ENCODE measurements around the gene NLE1. TPM values are rescaled to one million over a fixed set of nuclear protein-coding genes. Genes with fewer than 3 reads are reported as not detected.

The NLE1 gene
- total and polyA plus RNA-seq, 2 experiments from 2014 or later = 3.9 to 12.7 TPM

DNA sequence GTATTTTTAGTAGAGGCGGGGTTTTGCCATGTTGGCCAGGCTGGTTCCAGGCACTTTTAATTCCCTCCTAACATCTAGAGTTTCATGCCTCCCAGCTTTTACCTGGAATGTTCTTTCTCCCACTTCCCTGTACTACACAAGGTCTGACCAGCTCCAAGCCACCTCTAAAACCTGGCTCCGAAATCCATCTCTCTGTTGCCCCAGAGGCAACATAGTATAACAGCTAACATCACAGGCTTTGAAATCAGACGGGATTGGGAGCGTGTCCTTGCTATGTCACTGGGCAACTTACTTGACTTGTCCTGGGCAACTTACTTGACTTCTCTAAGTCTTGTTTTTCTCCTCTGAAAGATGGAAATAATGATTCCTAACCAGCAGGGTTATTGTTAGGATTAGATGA, 20.7 kb upstream of the NLE1 start:
- Histone ChIP-seq H3K9me2 (replicated peaks; ENCODE audit: insufficient read depth) (no peaks in the 10 kb centered on the region), H4K20me1 (ENCODE audit: insufficient read depth, poor library complexity, severe bottlenecking) (no peaks in the 10 kb centered on the region), H3K27ac (no peak overlapping the region), H2AFZ (no peak overlapping the region), H3K79me2 (no peaks in the 10 kb centered on the region), H3K4me3 (no peak overlapping the region), H3K36me3 (replicated peaks; ENCODE audit: insufficient read depth, low read depth) (no peaks in the 10 kb centered on the region), H3K4me2 (no peak overlapping the region), H3K4me1 (ENCODE audit: insufficient read depth) (no peaks in the 10 kb centered on the region), H3K27me3 (peaks cover 2% of the 10 kb centered on the region), H3K9me3 (ENCODE audit: low read depth) (no peaks in the 10 kb centered on the region)
- whole genome bisulfite sequencing (ENCODE audit: low lambda C conversion rate, missing lambda C conversion rate) = 85% methylated on average over 4 of the region's 4 CpGs
- DNase-seq (ENCODE audit: low spot score) = no peak
- TF ChIP-seq EZH2 (IDR thresholded peaks at IDR 0.05; ENCODE audit: borderline replicate concordance) = no peak
- TF ChIP-seq, protein P1, sequence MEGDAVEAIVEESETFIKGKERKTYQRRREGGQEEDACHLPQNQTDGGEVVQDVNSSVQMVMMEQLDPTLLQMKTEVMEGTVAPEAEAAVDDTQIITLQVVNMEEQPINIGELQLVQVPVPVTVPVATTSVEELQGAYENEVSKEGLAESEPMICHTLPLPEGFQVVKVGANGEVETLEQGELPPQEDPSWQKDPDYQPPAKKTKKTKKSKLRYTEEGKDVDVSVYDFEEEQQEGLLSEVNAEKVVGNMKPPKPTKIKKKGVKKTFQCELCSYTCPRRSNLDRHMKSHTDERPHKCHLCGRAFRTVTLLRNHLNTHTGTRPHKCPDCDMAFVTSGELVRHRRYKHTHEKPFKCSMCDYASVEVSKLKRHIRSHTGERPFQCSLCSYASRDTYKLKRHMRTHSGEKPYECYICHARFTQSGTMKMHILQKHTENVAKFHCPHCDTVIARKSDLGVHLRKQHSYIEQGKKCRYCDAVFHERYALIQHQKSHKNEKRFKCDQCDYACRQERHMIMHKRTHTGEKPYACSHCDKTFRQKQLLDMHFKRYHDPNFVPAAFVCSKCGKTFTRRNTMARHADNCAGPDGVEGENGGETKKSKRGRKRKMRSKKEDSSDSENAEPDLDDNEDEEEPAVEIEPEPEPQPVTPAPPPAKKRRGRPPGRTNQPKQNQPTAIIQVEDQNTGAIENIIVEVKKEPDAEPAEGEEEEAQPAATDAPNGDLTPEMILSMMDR (IDR thresholded peaks at IDR 0.05; ENCODE audit: poor library complexity) = no peak
- TF ChIP-seq EZH2phosphoT487 (IDR thresholded peaks at IDR 0.05; ENCODE audit: low read depth, severe bottlenecking, unreplicated experiment) = no peak

DNA sequence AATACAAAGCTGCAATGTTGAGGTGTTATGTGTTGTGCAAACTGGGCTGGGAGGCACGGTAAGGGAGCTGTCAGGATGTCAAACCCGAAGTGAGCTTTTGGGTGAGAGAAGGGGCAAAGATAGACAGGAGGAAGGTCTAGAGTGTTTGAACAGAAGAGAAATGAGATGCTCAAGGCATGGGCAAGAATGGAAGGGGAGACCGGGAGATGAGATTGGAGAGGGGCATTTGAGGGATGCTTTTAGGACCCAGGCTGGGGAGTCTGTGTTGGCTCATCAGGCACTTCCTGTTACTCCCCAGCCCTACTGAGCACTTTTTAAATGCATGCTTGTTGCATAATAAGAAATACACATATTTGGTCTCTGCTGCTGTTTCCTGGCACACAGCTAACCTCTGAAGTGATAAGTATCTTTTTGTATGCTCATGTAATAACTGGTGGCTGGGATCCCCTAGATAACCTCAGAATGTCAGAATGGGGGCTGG, 19.2 kb upstream of the NLE1 start:
- H2AFZ ChIP-seq = no peak overlapping the region
- H3K4me2 ChIP-seq = no peak overlapping the region
- H4K20me1 ChIP-seq (ENCODE audit: insufficient read depth, poor library complexity, severe bottlenecking) = no peaks in the 10 kb centered on the region
- no peaks in the 10 kb centered on the region for H3K9me3 ChIP-seq (ENCODE audit: low read depth)
- no peak for DNase-seq (ENCODE audit: low spot score)
- no peaks in the 10 kb centered on the region for H3K4me1 ChIP-seq (ENCODE audit: insufficient read depth)
- 90% methylated on average over 3 of the region's 3 CpGs for WGBS (ENCODE audit: low lambda C conversion rate, missing lambda C conversion rate)
- TF ChIP-seq EZH2phosphoT487 (IDR thresholded peaks at IDR 0.05; ENCODE audit: low read depth, severe bottlenecking, unreplicated experiment) = no peak
- TF ChIP-seq, protein P1 (IDR thresholded peaks at IDR 0.05; ENCODE audit: poor library complexity) = no peak
- TF ChIP-seq EZH2 (IDR thresholded peaks at IDR 0.05; ENCODE audit: borderline replicate concordance) = no peak
- H3K79me2 ChIP-seq = no peaks in the 10 kb centered on the region
- H3K27me3 ChIP-seq = peaks cover 2% of the 10 kb centered on the region
- no peaks in the 10 kb centered on the region for H3K9me2 ChIP-seq (replicated peaks; ENCODE audit: insufficient read depth)
- H3K36me3 ChIP-seq (replicated peaks; ENCODE audit: insufficient read depth, low read depth) = no peaks in the 10 kb centered on the region
- no peak overlapping the region for H3K27ac ChIP-seq
- H3K4me3 ChIP-seq = no peak overlapping the region

DNA sequence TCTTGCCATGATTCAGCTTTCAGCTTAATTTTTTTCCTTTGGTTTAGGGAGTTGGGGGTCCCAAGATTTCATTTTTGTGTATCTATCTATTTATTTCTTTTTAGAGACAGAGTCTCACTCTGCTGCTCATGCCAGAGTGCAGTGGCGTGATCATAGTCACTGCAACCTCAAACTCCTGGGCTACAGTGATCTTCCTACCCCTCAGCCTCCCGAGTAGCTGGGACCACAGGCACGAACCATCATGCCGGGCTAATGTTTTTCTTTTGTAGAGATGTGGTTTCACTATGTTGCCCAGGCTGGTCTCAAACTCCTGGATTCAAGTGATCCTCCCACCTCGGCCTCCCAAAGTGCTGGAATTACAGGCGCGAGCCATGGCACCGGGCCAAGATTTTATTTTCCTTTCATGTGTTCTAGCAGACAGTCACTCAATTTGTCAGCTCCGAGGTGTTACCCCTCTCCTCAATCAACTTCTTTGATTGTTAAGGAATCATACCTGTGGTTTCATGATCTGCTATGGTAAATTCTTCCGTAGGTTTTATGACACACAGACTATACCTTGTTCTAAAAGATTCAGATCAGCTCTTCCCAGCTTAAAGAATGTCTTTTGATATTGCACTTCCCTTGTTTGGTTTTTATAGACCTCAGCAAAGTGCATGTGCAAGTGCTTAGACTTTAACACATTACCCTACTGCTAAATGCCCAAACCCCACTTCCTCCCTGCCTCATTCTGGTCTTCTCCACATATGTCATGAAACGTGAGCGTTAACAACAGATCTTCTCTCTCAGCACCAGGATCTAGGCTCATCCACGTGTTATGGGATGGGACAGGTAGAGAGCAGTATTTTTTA, 18.5 kb upstream of the NLE1 start:
- Histone ChIP-seq H3K4me1 (ENCODE audit: insufficient read depth) (no peaks in the 10 kb centered on the region), H3K27ac (no peak overlapping the region), H2AFZ (no peak overlapping the region), H3K36me3 (replicated peaks; ENCODE audit: insufficient read depth, low read depth) (no peaks in the 10 kb centered on the region), H3K27me3 (peaks cover 2% of the 10 kb centered on the region), H3K79me2 (no peaks in the 10 kb centered on the region), H3K4me3 (no peak overlapping the region), H4K20me1 (ENCODE audit: insufficient read depth, poor library complexity, severe bottlenecking) (no peaks in the 10 kb centered on the region), H3K4me2 (no peak overlapping the region), H3K9me2 (replicated peaks; ENCODE audit: insufficient read depth) (no peaks in the 10 kb centered on the region), H3K9me3 (ENCODE audit: low read depth) (no peaks in the 10 kb centered on the region)
- TF ChIP-seq EZH2 (IDR thresholded peaks at IDR 0.05; ENCODE audit: borderline replicate concordance) = no peak
- TF ChIP-seq, protein P1 (IDR thresholded peaks at IDR 0.05; ENCODE audit: poor library complexity) = no peak
- no peak for TF ChIP-seq EZH2phosphoT487 (IDR thresholded peaks at IDR 0.05; ENCODE audit: low read depth, severe bottlenecking, unreplicated experiment)
- WGBS (ENCODE audit: low lambda C conversion rate, missing lambda C conversion rate) = 83% methylated on average over 13 of the region's 13 CpGs
- no peak for DNase-seq (ENCODE audit: low spot score)
